HepG2 (cell line): Measurements from ENCODE around the gene MRPL2. TPM values are rescaled to one million over a fixed set of nuclear protein-coding genes. Genes with fewer than 3 reads are reported as not detected.

ENCODE experiments used
- DNMT3B ChIP-seq: conservative IDR thresholded peaks from 2 replicates; pipeline ENCODE4 v1.6.1; 2016; ENCODE audit warnings: missing biosample characterization, control low read depth
- HCFC1 ChIP-seq: fragments of 150-350 bp; IDR thresholded peaks from 2 replicates; pipeline ENCODE4 v1.6.1; 2014; ENCODE audit warnings: low read depth, low read length
- HMG20B ChIP-seq: conservative IDR thresholded peaks from 2 replicates; pipeline ENCODE4 v1.6.1; 2016; ENCODE audit warnings: missing genetic modification reagents, missing compliant biosample characterization
- HNRNPL ChIP-seq: fragments of 200-400 bp; formaldehyde crosslinking; IDR thresholded peaks from 2 replicates; pipeline ENCODE4 v1.6.1; 2017; ENCODE audit warnings: mild to moderate bottlenecking, low read depth, low read length
- IRX3 ChIP-seq: sonication (generic); formaldehyde crosslinking; IDR thresholded peaks from 2 replicates; pipeline ENCODE4 v1.8.1; 2023; ENCODE audit warnings: mild to moderate bottlenecking, low read depth, missing genetic modification reagents, borderline replicate concordance
- NFIB ChIP-seq: sonication (generic); formaldehyde crosslinking; IDR thresholded peaks from 2 replicates; pipeline ENCODE4 v1.9.0; 2021; ENCODE audit warnings: missing genetic modification reagents, mild to moderate bottlenecking, borderline replicate concordance
- NFRKB ChIP-seq: fragments of 450-650 bp; IDR thresholded peaks from 2 replicates; pipeline ENCODE4 v1.6.1; 2017
- REPIN1 ChIP-seq: sonication (generic); formaldehyde crosslinking; IDR thresholded peaks from 2 replicates; pipeline ENCODE4 v1.8.0; 2022; ENCODE audit warnings: missing genetic modification reagents, low read depth, mild to moderate bottlenecking, borderline replicate concordance
- SIX4 ChIP-seq: sonication (generic); formaldehyde crosslinking; IDR thresholded peaks from 2 replicates; pipeline ENCODE4 v1.4.0; 2020; ENCODE audit warnings: missing genetic modification reagents
- SP2 ChIP-seq: sonication (generic); formaldehyde crosslinking; IDR thresholded peaks from 2 replicates; pipeline ENCODE4 v1.5.1; 2020; ENCODE audit warnings: mild to moderate bottlenecking, missing genetic modification reagents
- TMF1 ChIP-seq: sonication (generic); formaldehyde crosslinking; IDR thresholded peaks from 2 replicates; pipeline ENCODE4 v1.8.1; 2022; ENCODE audit warnings: low read depth, missing genetic modification reagents
- XRCC5 ChIP-seq: fragments of 200-400 bp; formaldehyde crosslinking; optimal IDR thresholded peaks from 2 replicates; pipeline ENCODE3; 2017; ENCODE audit warnings: mild to moderate bottlenecking, low read length
- ZFP1 ChIP-seq: IDR thresholded peaks from 2 replicates; pipeline ENCODE4 v1.6.1; 2016
- ZNF451 ChIP-seq: sonication (generic); formaldehyde crosslinking; IDR thresholded peaks from 2 replicates; pipeline ENCODE4 v1.5.0; 2020; ENCODE audit warnings: mild to moderate bottlenecking, missing genetic modification reagents
- ZNF607 ChIP-seq: sonication (generic); formaldehyde crosslinking; IDR thresholded peaks from 2 replicates; pipeline ENCODE4 v1.5.1; 2020; ENCODE audit warnings: missing genetic modification reagents, mild to moderate bottlenecking, borderline replicate concordance
- ZNF660 ChIP-seq: sonication (generic); formaldehyde crosslinking; IDR thresholded peaks from 2 replicates; pipeline ENCODE4 v1.5.1; 2020; ENCODE audit warnings: mild to moderate bottlenecking, low read depth, missing genetic modification reagents, borderline replicate concordance
- ZNF816 ChIP-seq: sonication (generic); formaldehyde crosslinking; IDR thresholded peaks from 2 replicates; pipeline ENCODE4 v1.8.0; 2022; ENCODE audit warnings: missing genetic modification reagents, mild to moderate bottlenecking, borderline replicate concordance
- ZNF839 ChIP-seq: sonication (generic); formaldehyde crosslinking; IDR thresholded peaks from 2 replicates; pipeline ENCODE4 v1.4.0; 2020; ENCODE audit warnings: missing genetic modification reagents, mild to moderate bottlenecking, borderline replicate concordance
- ZNF879 ChIP-seq: sonication (generic); formaldehyde crosslinking; IDR thresholded peaks from 2 replicates; pipeline ENCODE4 v1.8.1; 2023; ENCODE audit warnings: missing genetic modification reagents
- polyA plus RNA-seq, 8 experiments: library from polyadenylated mRNA; depleted of rRNA in 3 of 8; stranded (reverse) in 7 of 8; unstranded in 1 of 8; fragments of >200 nt; fragmentation: Illumina TruSeq in 4 of 8; extraction: Trizol in 4 of 8; gene quantifications; 2 replicates each; pipeline versions ENCODE4 v1.2.1 to v1.2.3, GENCODE V29; 2011 to 2016; ENCODE audit warnings: low read depth in 4 of 8, missing spikeins in 1 of 8, mixed read lengths in 1 of 8; ENCODE audit not compliant: insufficient read depth in 1 of 8
- total RNA-seq, 5 experiments: library from RNA; depleted of rRNA; stranded (reverse); fragments of >200 nt; fragmentation: Illumina TruSeq; extraction: Trizol; gene quantifications; 2 replicates each; pipeline ENCODE4 v1.2.3, GENCODE V29; 2016; ENCODE audit warnings: low read depth in 1 of 5
- TF ChIP-seq, protein P1 (sequence below): sonication (generic); formaldehyde crosslinking; conservative IDR thresholded peaks from 2 replicates; pipeline ENCODE4 v1.4.0; 2020; ENCODE audit warnings: mild to moderate bottlenecking, missing genetic modification reagents, moderate library complexity
- TF ChIP-seq, protein P2 (sequence below): sonication (generic); formaldehyde crosslinking; IDR thresholded peaks from 2 replicates; pipeline ENCODE4 v1.8.0; 2022; ENCODE audit warnings: mild to moderate bottlenecking, missing genetic modification reagents; ENCODE audit not compliant: insufficient replicate concordance
- TF ChIP-seq, protein P3 (sequence below): sonication (generic); formaldehyde crosslinking; conservative IDR thresholded peaks from 2 replicates; pipeline ENCODE4 v1.4.0; 2020; ENCODE audit warnings: missing genetic modification reagents
- TF ChIP-seq, protein P4 (sequence below): sonication (generic); formaldehyde crosslinking; IDR thresholded peaks from 2 replicates; pipeline ENCODE4 v1.8.1; 2022; ENCODE audit warnings: mild to moderate bottlenecking, missing genetic modification reagents

The MRPL2 gene
- total and polyA plus RNA-seq, 2 of the 13 experiments (the other 11 are each of a cell fraction or from before 2014, with no cell fraction given), result 56.8 to 65.6 TPM

DNA sequence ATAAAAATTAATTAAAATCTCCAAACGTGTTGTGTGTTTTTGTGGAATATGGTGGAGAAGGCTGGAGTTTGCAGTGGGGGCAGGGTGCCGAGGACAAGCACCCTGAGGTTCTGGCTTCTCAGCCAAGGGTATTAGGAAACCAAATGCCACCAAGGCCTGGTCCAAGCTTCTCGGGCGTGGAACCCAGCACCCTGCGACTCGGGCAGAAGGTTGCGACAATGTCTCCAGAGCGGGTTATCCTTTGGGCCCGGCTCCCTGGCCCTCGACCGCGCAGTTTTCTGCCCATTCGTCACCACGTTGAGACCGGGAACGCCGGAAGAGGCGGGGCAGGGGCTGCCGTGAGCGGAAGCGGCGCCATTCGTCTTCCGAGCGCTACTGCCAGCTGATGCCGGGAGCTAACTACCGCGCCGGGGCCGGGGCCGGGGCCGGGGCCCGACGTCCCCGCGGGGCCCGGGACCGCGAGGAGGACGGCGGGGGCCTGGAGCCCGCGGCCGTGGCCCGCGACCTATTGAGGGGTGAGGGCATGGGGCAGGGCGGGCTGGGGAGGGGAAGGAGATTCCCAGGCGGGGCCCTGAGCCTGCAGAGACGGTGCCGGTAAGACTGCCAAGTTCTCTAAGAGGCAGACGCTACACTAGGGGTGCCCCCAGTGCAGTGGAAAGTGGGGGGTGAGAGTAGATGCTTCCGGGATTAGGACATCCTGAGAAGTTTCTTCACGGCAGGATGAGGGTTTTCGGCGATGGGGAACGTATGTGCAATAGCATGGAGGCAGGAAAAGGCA lies 37.8 kb downstream of the MRPL2 start, which contains the start of gene RRP36 (continued):
- TF ChIP-seq ZNF839 (CRISPR knock-in tag) (no peak), ZNF816 (peak; percentile 35; the same call in 1 of the 2 replicates), ZNF451 (no peak), DNMT3B (no peak), SIX4 (CRISPR knock-in tag) (no peak), ZFP1 (CRISPR knock-in tag) (no peak), ZNF879 (CRISPR knock-in tag) (no peak), TMF1 (CRISPR knock-in tag) (no peak; the same call in 1 of the 2 replicates), NFRKB (no peak), ZNF660 (no peak), IRX3 (CRISPR knock-in tag) (no peak; the same call in 1 of the 2 replicates), HNRNPL (0 out of 2 replicates have a peak, but pooled peaks have one; percentile 70), SP2 (CRISPR knock-in tag) (peak; percentile 78), NFIB (CRISPR knock-in tag) (no peak), XRCC5 (peak; percentile 52), HCFC1 (peak; percentile 34), HMG20B (no peak), REPIN1 (CRISPR knock-in tag) (no peak), ZNF607 (CRISPR knock-in tag) (peak; percentile 68; the same call in 1 of the 2 replicates)
- TF ChIP-seq, protein P1, sequence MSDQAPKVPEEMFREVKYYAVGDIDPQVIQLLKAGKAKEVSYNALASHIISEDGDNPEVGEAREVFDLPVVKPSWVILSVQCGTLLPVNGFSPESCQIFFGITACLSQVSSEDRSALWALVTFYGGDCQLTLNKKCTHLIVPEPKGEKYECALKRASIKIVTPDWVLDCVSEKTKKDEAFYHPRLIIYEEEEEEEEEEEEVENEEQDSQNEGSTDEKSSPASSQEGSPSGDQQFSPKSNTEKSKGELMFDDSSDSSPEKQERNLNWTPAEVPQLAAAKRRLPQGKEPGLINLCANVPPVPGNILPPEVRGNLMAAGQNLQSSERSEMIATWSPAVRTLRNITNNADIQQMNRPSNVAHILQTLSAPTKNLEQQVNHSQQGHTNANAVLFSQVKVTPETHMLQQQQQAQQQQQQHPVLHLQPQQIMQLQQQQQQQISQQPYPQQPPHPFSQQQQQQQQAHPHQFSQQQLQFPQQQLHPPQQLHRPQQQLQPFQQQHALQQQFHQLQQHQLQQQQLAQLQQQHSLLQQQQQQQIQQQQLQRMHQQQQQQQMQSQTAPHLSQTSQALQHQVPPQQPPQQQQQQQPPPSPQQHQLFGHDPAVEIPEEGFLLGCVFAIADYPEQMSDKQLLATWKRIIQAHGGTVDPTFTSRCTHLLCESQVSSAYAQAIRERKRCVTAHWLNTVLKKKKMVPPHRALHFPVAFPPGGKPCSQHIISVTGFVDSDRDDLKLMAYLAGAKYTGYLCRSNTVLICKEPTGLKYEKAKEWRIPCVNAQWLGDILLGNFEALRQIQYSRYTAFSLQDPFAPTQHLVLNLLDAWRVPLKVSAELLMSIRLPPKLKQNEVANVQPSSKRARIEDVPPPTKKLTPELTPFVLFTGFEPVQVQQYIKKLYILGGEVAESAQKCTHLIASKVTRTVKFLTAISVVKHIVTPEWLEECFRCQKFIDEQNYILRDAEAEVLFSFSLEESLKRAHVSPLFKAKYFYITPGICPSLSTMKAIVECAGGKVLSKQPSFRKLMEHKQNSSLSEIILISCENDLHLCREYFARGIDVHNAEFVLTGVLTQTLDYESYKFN, result 0 out of 2 replicates have a peak, but pooled peaks have one; percentile 5
- TF ChIP-seq, protein P2, sequence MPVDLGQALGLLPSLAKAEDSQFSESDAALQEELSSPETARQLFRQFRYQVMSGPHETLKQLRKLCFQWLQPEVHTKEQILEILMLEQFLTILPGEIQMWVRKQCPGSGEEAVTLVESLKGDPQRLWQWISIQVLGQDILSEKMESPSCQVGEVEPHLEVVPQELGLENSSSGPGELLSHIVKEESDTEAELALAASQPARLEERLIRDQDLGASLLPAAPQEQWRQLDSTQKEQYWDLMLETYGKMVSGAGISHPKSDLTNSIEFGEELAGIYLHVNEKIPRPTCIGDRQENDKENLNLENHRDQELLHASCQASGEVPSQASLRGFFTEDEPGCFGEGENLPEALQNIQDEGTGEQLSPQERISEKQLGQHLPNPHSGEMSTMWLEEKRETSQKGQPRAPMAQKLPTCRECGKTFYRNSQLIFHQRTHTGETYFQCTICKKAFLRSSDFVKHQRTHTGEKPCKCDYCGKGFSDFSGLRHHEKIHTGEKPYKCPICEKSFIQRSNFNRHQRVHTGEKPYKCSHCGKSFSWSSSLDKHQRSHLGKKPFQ (CRISPR knock-in tag), result no peak
- TF ChIP-seq, protein P3, sequence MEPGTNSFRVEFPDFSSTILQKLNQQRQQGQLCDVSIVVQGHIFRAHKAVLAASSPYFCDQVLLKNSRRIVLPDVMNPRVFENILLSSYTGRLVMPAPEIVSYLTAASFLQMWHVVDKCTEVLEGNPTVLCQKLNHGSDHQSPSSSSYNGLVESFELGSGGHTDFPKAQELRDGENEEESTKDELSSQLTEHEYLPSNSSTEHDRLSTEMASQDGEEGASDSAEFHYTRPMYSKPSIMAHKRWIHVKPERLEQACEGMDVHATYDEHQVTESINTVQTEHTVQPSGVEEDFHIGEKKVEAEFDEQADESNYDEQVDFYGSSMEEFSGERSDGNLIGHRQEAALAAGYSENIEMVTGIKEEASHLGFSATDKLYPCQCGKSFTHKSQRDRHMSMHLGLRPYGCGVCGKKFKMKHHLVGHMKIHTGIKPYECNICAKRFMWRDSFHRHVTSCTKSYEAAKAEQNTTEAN (CRISPR knock-in tag), result 0 out of 2 replicates have a peak, but pooled peaks have one; percentile 10
- TF ChIP-seq, protein P4, sequence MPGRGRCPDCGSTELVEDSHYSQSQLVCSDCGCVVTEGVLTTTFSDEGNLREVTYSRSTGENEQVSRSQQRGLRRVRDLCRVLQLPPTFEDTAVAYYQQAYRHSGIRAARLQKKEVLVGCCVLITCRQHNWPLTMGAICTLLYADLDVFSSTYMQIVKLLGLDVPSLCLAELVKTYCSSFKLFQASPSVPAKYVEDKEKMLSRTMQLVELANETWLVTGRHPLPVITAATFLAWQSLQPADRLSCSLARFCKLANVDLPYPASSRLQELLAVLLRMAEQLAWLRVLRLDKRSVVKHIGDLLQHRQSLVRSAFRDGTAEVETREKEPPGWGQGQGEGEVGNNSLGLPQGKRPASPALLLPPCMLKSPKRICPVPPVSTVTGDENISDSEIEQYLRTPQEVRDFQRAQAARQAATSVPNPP (CRISPR knock-in tag), result no peak
